ENCODE data around the gene GET4. TPM values are rescaled to one million over a fixed set of nuclear protein-coding genes. Genes with fewer than 3 reads are reported as not detected.

Gene GET4
- polyA plus RNA-seq, 1 of the 3 experiments (the other 2 are of a cell fraction) = 63.1 TPM

GRCh38 chr7:831596-832166 is 44.7 kb upstream of the GET4 start:
- Histone ChIP-seq H4K20me1 (ENCODE audit: insufficient read depth) (peaks cover 11% of the 10 kb centered on the region), H3K4me1 (ENCODE audit: control insufficient read depth in 1 of 2, insufficient read depth in 2 of 2, low read depth in 1 of 2, low read length in 1 of 2) (peaks cover 20 to 26% of the 10 kb centered on the region in 2 experiments; a peak in 3 of 4 replicates), H3K79me2 (ENCODE audit: insufficient read depth) (peaks cover 93% of the 10 kb centered on the region), H3K27ac (ENCODE audit: low read depth in 2 of 2, low read length in 1 of 2) (peak overlapping the region; percentile 29 to 98; a peak in 3 of 4 replicates), H2AFZ (ENCODE audit: low read depth) (no peak overlapping the region), H3K9ac (peak overlapping the region; percentile 78), H3K4me3 (ENCODE audit: low read depth in 2 of 2, low read length in 1 of 2) (peak overlapping the region in 1 of 2 experiments; percentile 27; a peak in 3 of 4 replicates), H3F3A (replicated peaks; ENCODE audit: insufficient read depth) (peaks cover 37% of the 10 kb centered on the region), H3K4me2 (peak overlapping the region; percentile 65), H3K36me3 (replicated peaks in 1 of 2; ENCODE audit: control insufficient read depth in 1 of 2, insufficient read depth in 2 of 2, low read length in 1 of 2) (peaks cover 7% of the 10 kb centered on the region in 2 experiments), H3K9me3 (no peaks in the 10 kb centered on the region), H3K27me3 (ENCODE audit: insufficient read depth) (no peaks in the 10 kb centered on the region), H3K9me2 (no peaks in the 10 kb centered on the region)
- ChIA-PET CTCF (interaction anchor here (1.1 to 4.0 kb wide), 6 partner anchors 9 to 42 kb away, joined by 4 to 17 read pairs (median 8); no protein-coding TSS in a partner anchor), POLR2A (interaction anchor here (0.7 kb wide), 1 partner anchor 202 kb away, joined by 5 read pairs; no protein-coding TSS in a partner anchor)
- WGBS (ENCODE audit: low lambda C conversion rate) = 40% methylated on average over 7 of the region's 7 CpGs
- DNase-seq = no peak
- TF ChIP-seq RCOR1 (IDR thresholded peaks at IDR 0.05; ENCODE audit: low read length) (no peak), EZH2phosphoT487 (IDR thresholded peaks at IDR 0.05; ENCODE audit: borderline replicate concordance, low read depth) (no peak), CTCF (IDR thresholded peaks at IDR 0.05) (no peak), ELF1 (IDR thresholded peaks at IDR 0.05) (no peak), RXRA (IDR thresholded peaks at IDR 0.05; ENCODE audit: borderline replicate concordance, low read depth) (no peak), MAX (IDR thresholded peaks at IDR 0.05; ENCODE audit: low read depth) (peak; percentile 71), ZBTB33 (IDR thresholded peaks at IDR 0.05; ENCODE audit: borderline replicate concordance, low read depth) (peak; percentile 13; the same call in 1 of the 2 replicates), SIN3A (IDR thresholded peaks at IDR 0.05; ENCODE audit: borderline replicate concordance, low read depth, low read length) (peak; percentile 66; the same call in 1 of the 2 replicates), PBX3 (IDR thresholded peaks at IDR 0.05) (peak; percentile 93), RFX5 (IDR thresholded peaks at IDR 0.05; ENCODE audit: low read length) (no peak), GABPA (IDR thresholded peaks at IDR 0.05; ENCODE audit: low read depth) (no peak), GATA2 (CRISPR knock-in tag; IDR thresholded peaks at IDR 0.05) (no peak), NRF1 (IDR thresholded peaks at IDR 0.05; ENCODE audit: low read depth, low read length) (no peak), MXI1 (IDR thresholded peaks at IDR 0.05; ENCODE audit: low read depth, low read length) (no peak), FOXM1 (IDR thresholded peaks at IDR 0.05; ENCODE audit: low read depth) (no peak), TAF1 (IDR thresholded peaks at IDR 0.05; ENCODE audit: borderline replicate concordance, low read depth, low read length) (no peak), FOSL2 (IDR thresholded peaks at IDR 0.05; ENCODE audit: borderline replicate concordance, low read depth) (peak; percentile 97), USF2 (IDR thresholded peaks at IDR 0.05; ENCODE audit: borderline replicate concordance, low read depth, low read length) (no peak), FOXJ3 (CRISPR knock-in tag; IDR thresholded peaks at IDR 0.05) (no peak), NFIC (IDR thresholded peaks at IDR 0.05; ENCODE audit: borderline replicate concordance) (peak; percentile 41; the same call in 1 of the 2 replicates), POLR2AphosphoS5 (IDR thresholded peaks at IDR 0.05; ENCODE audit: low read depth, low read length) (peak; percentile 75; the same call in 1 of the 2 replicates), CHD2 (IDR thresholded peaks at IDR 0.05; ENCODE audit: low read length, partially characterized antibody) (no peak), IRF3 (IDR thresholded peaks at IDR 0.05; ENCODE audit: low read depth, low read length) (no peak), JUND (IDR thresholded peaks at IDR 0.05) (peak; percentile 98), EP300 (IDR thresholded peaks at IDR 0.05; ENCODE audit: borderline replicate concordance in 1 of 2, low read depth in 1 of 2, low read length in 1 of 2) (peak in 1 of 2 experiments; percentile 71; a peak in 1 of 4 replicates), RAD21 (IDR thresholded peaks at IDR 0.05; ENCODE audit: low read length) (no peak), TCF12 (IDR thresholded peaks at IDR 0.05) (peak; percentile 79), MEF2A (IDR thresholded peaks at IDR 0.05; ENCODE audit: borderline replicate concordance, low read depth) (peak; percentile 98)
